OCI-LY1 (cell line): ENCODE results near the gene COMMD10.

Experiments
- H2AFZ ChIP-seq: fragments of 200-600 bp; sonication (generic), shearing (Covaris generic); 2 replicates; pipeline ENCODE4 v1.6.0; 2014; ENCODE audit warnings: antibody characterized with exemption, mild to moderate bottlenecking, low read length
- H3F3A ChIP-seq: fragments of 200-600 bp; sonication (generic), shearing (Covaris generic); 2 replicates; pipeline ENCODE4 v1.6.0; 2014; ENCODE audit warnings: mild to moderate bottlenecking, antibody characterized with exemption, low read length, moderate library complexity; ENCODE audit not compliant: insufficient read depth
- H3K27ac ChIP-seq: fragments of 200-600 bp; sonication (generic); 2 replicates; pipeline ENCODE4 v1.5.1; 2014; ENCODE audit warnings: low read length, mixed run types, mild to moderate bottlenecking, low read depth; ENCODE audit not compliant: poor library complexity, severe bottlenecking
- H3K27me3 ChIP-seq: fragments of 200-600 bp; sonication (generic); 2 replicates; pipeline ENCODE4 v1.6.0; 2014; ENCODE audit warnings: antibody characterized with exemption, mild to moderate bottlenecking, low read length, moderate library complexity; ENCODE audit not compliant: insufficient read depth
- H3K36me3 ChIP-seq: fragments of 200-600 bp; sonication (generic); 2 replicates; pipeline ENCODE4 v1.6.1; 2014; ENCODE audit warnings: mild to moderate bottlenecking, antibody characterized with exemption, low read length, moderate library complexity, mixed read lengths; ENCODE audit not compliant: insufficient read depth
- H3K4me1 ChIP-seq: fragments of 200-600 bp; sonication (generic); 2 replicates; pipeline ENCODE4 v1.5.1; 2014; ENCODE audit warnings: mild to moderate bottlenecking, low read length, moderate library complexity; ENCODE audit not compliant: insufficient read depth, severe bottlenecking
- H3K4me2 ChIP-seq: fragments of 200-600 bp; sonication (generic), shearing (Covaris generic); 2 replicates; pipeline ENCODE4 v1.6.1; 2014; ENCODE audit warnings: low read length
- H3K4me3 ChIP-seq: fragments of 200-600 bp; sonication (generic); 2 replicates; pipeline ENCODE4 v1.5.1; 2014; ENCODE audit warnings: low read length, low read depth, mild to moderate bottlenecking, mixed read lengths; ENCODE audit not compliant: poor library complexity, severe bottlenecking
- H3K79me2 ChIP-seq: fragments of 200-600 bp; shearing (Covaris generic); 2 replicates; pipeline ENCODE4 v1.6.1; 2016; ENCODE audit warnings: mixed run types, low read length, mixed read lengths; ENCODE audit not compliant: insufficient read depth
- H3K9ac ChIP-seq: fragments of 200-600 bp; sonication (generic), shearing (Covaris generic); 2 replicates; pipeline ENCODE4 v1.6.1; 2014; ENCODE audit warnings: mild to moderate bottlenecking, low read length, mixed read lengths
- H3K9me2 ChIP-seq: fragments of 200-600 bp; sonication (generic), shearing (Covaris generic); 2 replicates; pipeline ENCODE4 v1.6.1; 2014; ENCODE audit warnings: low read depth, mild to moderate bottlenecking, low read length, mixed read lengths
- H3K9me3 ChIP-seq: fragments of 200-600 bp; shearing (Covaris generic); 2 replicates; pipeline ENCODE4 v1.6.1; 2014; ENCODE audit warnings: low read length, mixed read lengths
- H4K20me1 ChIP-seq: fragments of 200-600 bp; sonication (generic), shearing (Covaris generic); 2 replicates; pipeline ENCODE4 v1.6.0; 2016; ENCODE audit warnings: mild to moderate bottlenecking, low read length; ENCODE audit not compliant: insufficient read depth
- EZH2 ChIP-seq: fragments of 200-600 bp; sonication (generic), shearing (Covaris generic); IDR thresholded peaks from 2 replicates; pipeline ENCODE4 v1.8.0; 2017; ENCODE audit warnings: borderline replicate concordance, mixed run types, mild to moderate bottlenecking, antibody characterized with exemption, low read length, moderate library complexity, mixed read lengths
- TF ChIP-seq, protein P1 (sequence below): fragments of 200-600 bp; sonication (generic), shearing (Covaris generic); IDR thresholded peaks from 2 replicates; pipeline ENCODE4 v1.5.1; 2017; ENCODE audit warnings: mild to moderate bottlenecking, antibody characterized with exemption, low read length, moderate library complexity, mixed read lengths

Gene COMMD10

GRCh38 chr5:116088062-116088461, 3.2 kb downstream of the COMMD10 start:
- H3K9me2 ChIP-seq: no peaks in the 10 kb centered on the region
- H3K4me3 ChIP-seq: no peak overlapping the region
- no peak overlapping the region for H2AFZ ChIP-seq
- peaks cover 8% of the 10 kb centered on the region; the same call in 1 of the 2 replicates for H3K79me2 ChIP-seq
- no peak overlapping the region for H3K27ac ChIP-seq
- no peak overlapping the region for H3K9ac ChIP-seq
- TF ChIP-seq, protein P1, sequence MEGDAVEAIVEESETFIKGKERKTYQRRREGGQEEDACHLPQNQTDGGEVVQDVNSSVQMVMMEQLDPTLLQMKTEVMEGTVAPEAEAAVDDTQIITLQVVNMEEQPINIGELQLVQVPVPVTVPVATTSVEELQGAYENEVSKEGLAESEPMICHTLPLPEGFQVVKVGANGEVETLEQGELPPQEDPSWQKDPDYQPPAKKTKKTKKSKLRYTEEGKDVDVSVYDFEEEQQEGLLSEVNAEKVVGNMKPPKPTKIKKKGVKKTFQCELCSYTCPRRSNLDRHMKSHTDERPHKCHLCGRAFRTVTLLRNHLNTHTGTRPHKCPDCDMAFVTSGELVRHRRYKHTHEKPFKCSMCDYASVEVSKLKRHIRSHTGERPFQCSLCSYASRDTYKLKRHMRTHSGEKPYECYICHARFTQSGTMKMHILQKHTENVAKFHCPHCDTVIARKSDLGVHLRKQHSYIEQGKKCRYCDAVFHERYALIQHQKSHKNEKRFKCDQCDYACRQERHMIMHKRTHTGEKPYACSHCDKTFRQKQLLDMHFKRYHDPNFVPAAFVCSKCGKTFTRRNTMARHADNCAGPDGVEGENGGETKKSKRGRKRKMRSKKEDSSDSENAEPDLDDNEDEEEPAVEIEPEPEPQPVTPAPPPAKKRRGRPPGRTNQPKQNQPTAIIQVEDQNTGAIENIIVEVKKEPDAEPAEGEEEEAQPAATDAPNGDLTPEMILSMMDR: no peak
- TF ChIP-seq EZH2: no peak
- peaks cover 26% of the 10 kb centered on the region for H3K36me3 ChIP-seq
- no peaks in the 10 kb centered on the region for H4K20me1 ChIP-seq
- no peak overlapping the region for H3K4me2 ChIP-seq
- no peaks in the 10 kb centered on the region for H3F3A ChIP-seq
- no peaks in the 10 kb centered on the region for H3K27me3 ChIP-seq
- peaks cover 40% of the 10 kb centered on the region for H3K4me1 ChIP-seq
- H3K9me3 ChIP-seq: no peaks in the 10 kb centered on the region

- peaks cover 49% of the 10 kb centered on the region for H3K36me3 ChIP-seq
- no peaks in the 10 kb centered on the region for H3K9me3 ChIP-seq
- no peak for TF ChIP-seq EZH2
- TF ChIP-seq, protein P1: no peak
- no peak overlapping the region for H3K4me2 ChIP-seq
- peaks cover 30% of the 10 kb centered on the region for H3K4me1 ChIP-seq
- H3K9me2 ChIP-seq: no peaks in the 10 kb centered on the region
- H3K79me2 ChIP-seq: peaks cover 7% of the 10 kb centered on the region; the same call in 1 of the 2 replicates
- no peak overlapping the region for H2AFZ ChIP-seq
- H3F3A ChIP-seq: no peaks in the 10 kb centered on the region
- H3K27me3 ChIP-seq: no peaks in the 10 kb centered on the region
- no peak overlapping the region for H3K9ac ChIP-seq
- no peak overlapping the region for H3K27ac ChIP-seq
- H3K4me3 ChIP-seq: no peak overlapping the region
- no peaks in the 10 kb centered on the region for H4K20me1 ChIP-seq
Observed at GRCh38 chr5:116090302-116090701, 5.5 kb downstream of the COMMD10 start.

DNA sequence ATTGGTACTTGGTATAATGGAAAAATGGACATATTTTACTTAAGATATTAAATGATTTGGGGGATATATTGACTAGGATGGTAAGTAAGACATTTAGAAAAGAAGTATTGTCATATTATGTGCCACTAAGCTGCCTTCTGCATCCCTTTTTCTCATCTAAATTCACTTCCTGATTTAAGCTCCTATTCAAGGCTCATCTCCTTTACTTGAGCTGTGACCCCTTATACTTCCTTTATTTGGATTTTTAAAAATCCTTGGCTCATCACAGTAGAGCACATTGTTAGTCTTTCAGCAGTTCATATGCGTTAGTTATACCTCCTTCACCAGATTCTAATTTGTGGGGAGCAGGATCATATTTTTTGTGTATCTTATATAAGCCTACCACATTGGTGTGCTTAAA, 6.6 kb downstream of the COMMD10 start:
- H3K79me2 ChIP-seq: no peaks in the 10 kb centered on the region
- no peaks in the 10 kb centered on the region for H3F3A ChIP-seq
- no peak overlapping the region for H3K27ac ChIP-seq
- H4K20me1 ChIP-seq: no peaks in the 10 kb centered on the region
- peaks cover 54% of the 10 kb centered on the region for H3K36me3 ChIP-seq
- H3K9me2 ChIP-seq: no peaks in the 10 kb centered on the region
- no peak overlapping the region for H3K4me3 ChIP-seq
- no peaks in the 10 kb centered on the region for H3K9me3 ChIP-seq
- H3K4me2 ChIP-seq: no peak overlapping the region
- TF ChIP-seq, protein P1: no peak
- TF ChIP-seq EZH2: no peak
- no peaks in the 10 kb centered on the region for H3K27me3 ChIP-seq
- no peak overlapping the region for H3K9ac ChIP-seq
- peaks cover 20% of the 10 kb centered on the region for H3K4me1 ChIP-seq
- H2AFZ ChIP-seq: no peak overlapping the region
